ENCODE data around the gene CDC27. TPM values are rescaled to one million over a fixed set of nuclear protein-coding genes. Genes with fewer than 3 reads are reported as not detected.

CDC27 gene
- total and polyA plus RNA-seq, 7 experiments from 2014 or later, result 47.4 to 98.3 (median 67.2) TPM

- H3K36me3 ChIP-seq (ENCODE audit: control insufficient read depth in 2 of 3, insufficient read depth in 3 of 3, low read length in 3 of 3), result no peaks in the 10 kb centered on the region
- no peaks in the 10 kb centered on the region for H3K9me3 ChIP-seq (ENCODE audit: control insufficient read depth in 2 of 3, low read length in 3 of 3)
- no peaks in the 10 kb centered on the region for H3K27me3 ChIP-seq (ENCODE audit: control insufficient read depth in 2 of 2, insufficient read depth in 2 of 2, low read length in 2 of 2)
- Mint-ChIP-seq H3K27ac (peak overlapping the region in 1 of 9 donors; percentile 74), H3K4me3 (no peak overlapping the region), H3K4me1 (peaks cover 11 to 39% (median 19%) of the 10 kb centered on the region in 7 donors), H3K27me3 (peaks cover 0 to 4% (median 0%) of the 10 kb centered on the region in 5 donors), H3K36me3 (peaks cover 0 to 6% (median 0%) of the 10 kb centered on the region in 5 donors), H3K9me3 (peaks cover 0 to 5% (median 0%) of the 10 kb centered on the region in 11 donors)
- H3K4me1 ChIP-seq (ENCODE audit: control insufficient read depth in 2 of 2, insufficient read depth in 2 of 2, low read length in 2 of 2), result peaks cover 15 to 40% of the 10 kb centered on the region in 2 donors
- DNase-seq (no peak), ATAC-seq (no peak)
- CTCF ChIA-PET, result no interaction called here
- H3K4me3 ChIP-seq (ENCODE audit: low read length), result no peak overlapping the region
- H3K27ac ChIP-seq (ENCODE audit: low read depth, low read length), result no peak overlapping the region
- POLR2A ChIA-PET, result no interaction called here
- intact Hi-C loops (cut with micrococcal nuclease), result loop anchor here (5.0 to 10.0 kb wide), 2 partner anchors 35 to 393 kb away; partner anchors contain the start of gene CDC27 (in 1 of the 2)
Observed at GRCh38 chr17:47222047-47222446, 33.0 kb upstream of the CDC27 start.

- intact Hi-C loops (cut with micrococcal nuclease), result loop anchor here (5.0 to 10.0 kb wide), 2 partner anchors 34 to 394 kb away; partner anchors contain the start of gene CDC27 (in 1 of the 2)
- peaks cover 11 to 43% (median 22%) of the 10 kb centered on the region in 7 donors for H3K4me1 Mint-ChIP-seq
- ChIA-PET CTCF (interaction anchor here (1.2 kb wide), 1 partner anchor 37 kb away, joined by 3 read pairs; no protein-coding TSS in a partner anchor), POLR2A (interaction anchor here (0.6 to 1.7 kb wide), 3 partner anchors 15 to 58 kb away, joined by 3 to 9 read pairs (median 3); partner anchors contain the start of gene CDC27)
- H3K4me1 ChIP-seq (ENCODE audit: control insufficient read depth in 2 of 2, insufficient read depth in 2 of 2, low read length in 2 of 2), result peaks cover 19 to 46% of the 10 kb centered on the region in 2 donors
- H3K36me3 Mint-ChIP-seq, result peaks cover 0 to 6% (median 0%) of the 10 kb centered on the region in 5 donors
- ATAC-seq, result no peak
- H3K27ac Mint-ChIP-seq, result peak overlapping the region in 2 of 9 donors; percentile 31 to 46
- no peak overlapping the region for H3K4me3 Mint-ChIP-seq
- no peak for DNase-seq
- no peak overlapping the region for H3K27ac ChIP-seq (ENCODE audit: low read depth, low read length)
- peaks cover 0 to 4% (median 0%) of the 10 kb centered on the region in 5 donors for H3K27me3 Mint-ChIP-seq
- no peaks in the 10 kb centered on the region for H3K9me3 ChIP-seq (ENCODE audit: control insufficient read depth in 2 of 3, low read length in 3 of 3)
- peaks cover 0 to 5% (median 0%) of the 10 kb centered on the region in 11 donors for H3K9me3 Mint-ChIP-seq
- no peak overlapping the region for H3K4me3 ChIP-seq (ENCODE audit: low read length)
- H3K27me3 ChIP-seq (ENCODE audit: control insufficient read depth in 2 of 2, insufficient read depth in 2 of 2, low read length in 2 of 2), result no peaks in the 10 kb centered on the region
- no peaks in the 10 kb centered on the region for H3K36me3 ChIP-seq (ENCODE audit: control insufficient read depth in 2 of 3, insufficient read depth in 3 of 3, low read length in 3 of 3)
Observed at GRCh38 chr17:47221154-47221553, 32.1 kb upstream of the CDC27 start.

- intact Hi-C loops (cut with micrococcal nuclease), result loop anchor here (5.0 to 10.0 kb wide), 2 partner anchors 33 to 394 kb away; partner anchors contain the start of gene CDC27 (in 1 of the 2)
- peaks cover 11 to 43% (median 22%) of the 10 kb centered on the region in 7 donors for H3K4me1 Mint-ChIP-seq
- H3K27ac ChIP-seq (ENCODE audit: low read depth, low read length), result no peak overlapping the region
Observed at GRCh38 chr17:47220531-47220999, 31.5 kb upstream of the CDC27 start.

DNA sequence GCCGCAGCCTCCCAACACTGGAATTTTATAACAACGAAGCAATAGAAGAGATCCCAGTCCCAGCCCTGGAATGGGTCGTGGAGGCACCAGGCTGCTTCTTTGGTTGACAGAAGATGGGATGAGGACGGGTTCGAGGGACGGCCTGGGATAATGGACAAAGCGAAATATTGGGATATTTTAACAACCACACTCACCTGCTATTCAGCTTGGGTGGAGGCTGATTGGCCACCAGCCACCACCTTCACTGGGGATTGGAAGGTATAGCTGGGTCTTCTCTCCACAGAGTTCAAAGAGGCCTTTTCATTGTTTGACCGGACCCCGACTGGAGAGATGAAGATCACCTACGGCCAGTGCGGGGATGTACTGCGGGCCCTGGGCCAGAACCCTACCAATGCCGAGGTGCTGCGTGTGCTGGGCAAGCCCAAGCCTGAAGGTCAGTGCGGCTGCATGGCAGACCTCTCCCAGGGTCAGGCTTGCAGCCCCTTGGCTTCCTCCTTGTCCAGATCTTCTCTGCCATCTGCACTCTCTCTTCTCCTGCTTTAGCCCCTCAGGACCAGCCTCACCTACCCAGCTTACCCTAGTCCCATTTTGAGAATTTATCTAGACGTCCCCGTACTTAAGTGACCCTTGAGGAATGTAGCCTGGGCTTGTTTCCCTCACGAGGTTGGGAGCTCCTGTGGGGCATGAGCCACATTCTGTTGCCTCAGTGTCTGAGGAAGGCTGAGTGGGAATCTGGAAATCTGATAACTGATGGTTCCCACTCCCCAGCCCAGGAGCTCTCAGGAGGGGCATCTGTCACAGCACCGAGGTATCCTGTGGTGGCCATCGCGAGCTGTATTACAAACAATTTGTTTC lies 30.8 kb upstream of the CDC27 start:
- POLR2A ChIA-PET, result interaction anchor here (0.7 to 1.7 kb wide), 3 partner anchors 14 to 30 kb away, joined by 3 to 9 read pairs (median 3); partner anchors contain the start of gene CDC27
- no peak overlapping the region for H3K27ac ChIP-seq (ENCODE audit: low read depth, low read length)
- peak overlapping the region in 4 of 9 donors; percentile 3 to 87 (median 60) for H3K27ac Mint-ChIP-seq
- peaks cover 0 to 6% (median 0%) of the 10 kb centered on the region in 5 donors for H3K36me3 Mint-ChIP-seq
- H3K4me1 Mint-ChIP-seq, result peaks cover 11 to 45% (median 22%) of the 10 kb centered on the region in 7 donors
- no peaks in the 10 kb centered on the region for H3K36me3 ChIP-seq (ENCODE audit: control insufficient read depth in 2 of 3, insufficient read depth in 3 of 3, low read length in 3 of 3)
- H3K4me3 ChIP-seq (ENCODE audit: low read length), result no peak overlapping the region
- peaks cover 0 to 7% (median 0%) of the 10 kb centered on the region in 5 donors for H3K27me3 Mint-ChIP-seq
- no peak for ATAC-seq
- peak overlapping the region in 2 of 10 donors; percentile 21 to 48 for H3K4me3 Mint-ChIP-seq
- CTCF ChIA-PET, result interaction anchor here (1.2 kb wide), 2 partner anchors 9 to 35 kb away, joined by 3 read pairs; no protein-coding TSS in a partner anchor
- no peak for DNase-seq
- peaks cover 19 to 46% of the 10 kb centered on the region in 2 donors for H3K4me1 ChIP-seq (ENCODE audit: control insufficient read depth in 2 of 2, insufficient read depth in 2 of 2, low read length in 2 of 2)
- intact Hi-C loops (cut with micrococcal nuclease), result loop anchor here (5.0 to 10.0 kb wide), 2 partner anchors 33 to 395 kb away; partner anchors contain the start of gene CDC27 (in 1 of the 2)
- no peaks in the 10 kb centered on the region for H3K27me3 ChIP-seq (ENCODE audit: control insufficient read depth in 2 of 2, insufficient read depth in 2 of 2, low read length in 2 of 2)
- no peaks in the 10 kb centered on the region for H3K9me3 ChIP-seq (ENCODE audit: control insufficient read depth in 2 of 3, low read length in 3 of 3)
- peaks cover 0 to 5% (median 0%) of the 10 kb centered on the region in 11 donors for H3K9me3 Mint-ChIP-seq

More at GRCh38 chr17:47220531-47220999, 31.5 kb upstream of the CDC27 start:
- Histone ChIP-seq H3K4me1 (ENCODE audit: control insufficient read depth in 2 of 2, insufficient read depth in 2 of 2, low read length in 2 of 2) (peaks cover 19 to 46% of the 10 kb centered on the region in 2 donors), H3K36me3 (ENCODE audit: control insufficient read depth in 2 of 3, insufficient read depth in 3 of 3, low read length in 3 of 3) (no peaks in the 10 kb centered on the region), H3K9me3 (ENCODE audit: control insufficient read depth in 2 of 3, low read length in 3 of 3) (no peaks in the 10 kb centered on the region), H3K4me3 (ENCODE audit: low read length) (no peak overlapping the region), H3K27me3 (ENCODE audit: control insufficient read depth in 2 of 2, insufficient read depth in 2 of 2, low read length in 2 of 2) (no peaks in the 10 kb centered on the region)
- Mint-ChIP-seq H3K27me3 (peaks cover 0 to 4% (median 0%) of the 10 kb centered on the region in 5 donors), H3K9me3 (peaks cover 0 to 5% (median 0%) of the 10 kb centered on the region in 11 donors), H3K4me3 (peak overlapping the region in 1 of 10 donors; percentile 44), H3K36me3 (peaks cover 0 to 6% (median 0%) of the 10 kb centered on the region in 5 donors), H3K27ac (peak overlapping the region in 4 of 9 donors; percentile 3 to 87 (median 48))
- ChIA-PET CTCF (interaction anchor here (1.2 kb wide), 1 partner anchor 36 kb away, joined by 3 read pairs; no protein-coding TSS in a partner anchor), POLR2A (interaction anchor here (0.6 to 1.7 kb wide), 3 partner anchors 14 to 58 kb away, joined by 3 to 9 read pairs (median 3); partner anchors contain the start of gene CDC27)
- ATAC-seq (peak; percentile 71), DNase-seq (no peak)

GRCh38 chr17:47218896-47219430 lies 29.9 kb upstream of the CDC27 start:
- peaks cover 19 to 46% of the 10 kb centered on the region in 2 donors for H3K4me1 ChIP-seq (ENCODE audit: control insufficient read depth in 2 of 2, insufficient read depth in 2 of 2, low read length in 2 of 2)
- peak overlapping the region in 2 of 10 donors; percentile 21 to 33 for H3K4me3 Mint-ChIP-seq

More at GRCh38 chr17:47218896-47219430, 29.9 kb upstream of the CDC27 start:
- ChIA-PET POLR2A (interaction anchor here (0.7 kb wide), 1 partner anchor 28 kb away, joined by 3 read pairs; no protein-coding TSS in a partner anchor), CTCF (interaction anchor here (1.2 kb wide), 1 partner anchor 10 kb away, joined by 3 read pairs; no protein-coding TSS in a partner anchor)
- Mint-ChIP-seq H3K27me3 (peaks cover 0 to 13% (median 0%) of the 10 kb centered on the region in 5 donors), H3K9me3 (peaks cover 0 to 3% (median 0%) of the 10 kb centered on the region in 11 donors), H3K4me1 (peaks cover 11 to 45% (median 22%) of the 10 kb centered on the region in 7 donors), H3K36me3 (peaks cover 0 to 5% (median 0%) of the 10 kb centered on the region in 5 donors), H3K27ac (peak overlapping the region in 3 of 9 donors; percentile 31 to 84 (median 77))
- intact Hi-C loops (cut with micrococcal nuclease), result loop anchor here in 1 of 2 donors (1.0 kb wide), 1 partner anchor 14 kb away; no protein-coding TSS in a partner anchor
- Histone ChIP-seq H3K9me3 (ENCODE audit: control insufficient read depth in 2 of 3, low read length in 3 of 3) (no peaks in the 10 kb centered on the region), H3K27me3 (ENCODE audit: control insufficient read depth in 2 of 2, insufficient read depth in 2 of 2, low read length in 2 of 2) (no peaks in the 10 kb centered on the region), H3K27ac (ENCODE audit: low read depth, low read length) (no peak overlapping the region), H3K36me3 (ENCODE audit: control insufficient read depth in 2 of 3, insufficient read depth in 3 of 3, low read length in 3 of 3) (no peaks in the 10 kb centered on the region), H3K4me3 (ENCODE audit: low read length) (no peak overlapping the region)
- no peak for ATAC-seq
- DNase-seq, result no peak
